Endometrial microvascular endothelial cells (primary cell): ENCODE results near the gene POSTN. TPM values are rescaled to one million over a fixed set of nuclear protein-coding genes. Genes with fewer than 3 reads are reported as not detected.

ENCODE experiments used
- in situ Hi-C: cut with HindIII; loops from 2 replicates; pipeline ENCODE4 v1.10.0; 2017; ENCODE audit warnings: low sequenced_read_pairs, low pct_unique_long_range_greater_than_20kb; ENCODE audit errors: inconsistent ontology term
- total RNA-seq: library from RNA; depleted of rRNA; stranded (reverse); fragments of >200 nt; gene quantifications from one replicate; pipeline ENCODE4 v1.2.3, GENCODE V29; 2015; ENCODE audit errors: inconsistent ontology term

Gene POSTN
- total RNA-seq, 1 donor from 2014 or later = 14.8 TPM

- in situ Hi-C loops = no loop called here
Observed at GRCh38 chr13:37534676-37535075, 63.9 kb downstream of the POSTN start.

GRCh38 chr13:37534181-37534580, 64.4 kb downstream of the POSTN start:
- in situ Hi-C loops = no loop called here

GRCh38 chr13:37531049-37531448, 67.5 kb downstream of the POSTN start:
- in situ Hi-C loops = no loop called here

GRCh38 chr13:37529751-37530385, 68.7 kb downstream of the POSTN start:
- in situ Hi-C loops = no loop called here

- in situ Hi-C loops = no loop called here
Observed at GRCh38 chr13:37526710-37527473, 71.7 kb downstream of the POSTN start.

- in situ Hi-C loops = no loop called here
Observed at GRCh38 chr13:37515226-37515625, 83.3 kb downstream of the POSTN start.
